Cortex of kidney (tissue), 1 donor: ENCODE data around the gene SNX25.
"Not testable (repeated sequence)": the region's sequence is repeated elsewhere in the genome, so short reads cannot be mapped to it uniquely, and the experiment has no call there.

Experiments
- DNase-seq: peaks from one replicate; lab custom pipeline; 2025; lab: John Stamatoyannopoulos, UW

SNX25 gene

GRCh38 chr4:185307136-185307950, 97.9 kb downstream of the SNX25 start:
- DNase-seq, result no peak

GRCh38 chr4:185309770-185310169, 100.4 kb downstream of the SNX25 start:
- DNase-seq, result no peak

- no peak for DNase-seq
These were observed 101.9 kb downstream of the SNX25 start for GRCh38 chr4:185311113-185311888.

- no peak for DNase-seq
These were observed 103.3 kb downstream of the SNX25 start for GRCh38 chr4:185312699-185313098.

GRCh38 chr4:185317462-185317861, 108.1 kb downstream of the SNX25 start:
- DNase-seq, result not testable (repeated sequence)

- DNase-seq, result no peak
These were observed 108.5 kb downstream of the SNX25 start for GRCh38 chr4:185317880-185318279.

- no peak for DNase-seq
These were observed 109.3 kb downstream of the SNX25 start for GRCh38 chr4:185318679-185319078.

- DNase-seq, result no peak
These were observed 113.4 kb downstream of the SNX25 start for GRCh38 chr4:185322803-185323202.

- no peak for DNase-seq
These were observed 114.2 kb downstream of the SNX25 start for GRCh38 chr4:185323606-185324005.

- not testable (repeated sequence) for DNase-seq
These were observed 115.0 kb downstream of the SNX25 start for GRCh38 chr4:185324361-185324760.

- DNase-seq, result not testable (repeated sequence)
These were observed 116.3 kb downstream of the SNX25 start for GRCh38 chr4:185325721-185326120.

- no peak for DNase-seq
These were observed 119.2 kb downstream of the SNX25 start for GRCh38 chr4:185328586-185328985.

- DNase-seq, result not testable (repeated sequence)
These were observed 120.6 kb downstream of the SNX25 start for GRCh38 chr4:185329879-185330510.

GRCh38 chr4:185332575-185333464, 123.4 kb downstream of the SNX25 start:
- no peak for DNase-seq

- no peak for DNase-seq
These were observed 124.9 kb downstream of the SNX25 start for GRCh38 chr4:185334326-185334725.

GRCh38 chr4:185335579-185335978, 126.2 kb downstream of the SNX25 start:
- DNase-seq, result no peak

GRCh38 chr4:185339941-185340340, 130.5 kb downstream of the SNX25 start:
- no peak for DNase-seq

- no peak for DNase-seq
These were observed 132.0 kb downstream of the SNX25 start for GRCh38 chr4:185341377-185341776.

- no peak for DNase-seq
These were observed 132.4 kb downstream of the SNX25 start for GRCh38 chr4:185341841-185342240.

- no peak for DNase-seq
These were observed 134.6 kb downstream of the SNX25 start for GRCh38 chr4:185343726-185344581.
